Ishikawa (cell line): ENCODE results near the gene FOXC2.

Source experiments
- CEBPB ChIP-seq: IDR thresholded peaks from 2 replicates; pipeline ENCODE4 v1.6.1; 2012
- CREB1 ChIP-seq: IDR thresholded peaks from 2 replicates; pipeline ENCODE4 v1.6.1; 2012; ENCODE audit warnings: low read depth
- EP300 ChIP-seq: IDR thresholded peaks from 2 replicates; pipeline ENCODE4 v1.6.1; 2012; ENCODE audit warnings: borderline replicate concordance
- FOXM1 ChIP-seq: IDR thresholded peaks from 2 replicates; pipeline ENCODE4 v1.6.1; 2012; ENCODE audit warnings: low read depth, borderline replicate concordance
- NFIC ChIP-seq: IDR thresholded peaks from 2 replicates; pipeline ENCODE4 v1.6.1; 2012
- RAD21 ChIP-seq: IDR thresholded peaks from 2 replicates; pipeline ENCODE4 v1.6.1; 2012; ENCODE audit warnings: low read depth
- TAF1 ChIP-seq: IDR thresholded peaks from 2 replicates; pipeline ENCODE4 v1.6.1; 2012; ENCODE audit warnings: low read depth, mild to moderate bottlenecking
- TF ChIP-seq, protein P1 (sequence below): IDR thresholded peaks from 2 replicates; pipeline ENCODE4 v1.6.1; 2012

DNA sequence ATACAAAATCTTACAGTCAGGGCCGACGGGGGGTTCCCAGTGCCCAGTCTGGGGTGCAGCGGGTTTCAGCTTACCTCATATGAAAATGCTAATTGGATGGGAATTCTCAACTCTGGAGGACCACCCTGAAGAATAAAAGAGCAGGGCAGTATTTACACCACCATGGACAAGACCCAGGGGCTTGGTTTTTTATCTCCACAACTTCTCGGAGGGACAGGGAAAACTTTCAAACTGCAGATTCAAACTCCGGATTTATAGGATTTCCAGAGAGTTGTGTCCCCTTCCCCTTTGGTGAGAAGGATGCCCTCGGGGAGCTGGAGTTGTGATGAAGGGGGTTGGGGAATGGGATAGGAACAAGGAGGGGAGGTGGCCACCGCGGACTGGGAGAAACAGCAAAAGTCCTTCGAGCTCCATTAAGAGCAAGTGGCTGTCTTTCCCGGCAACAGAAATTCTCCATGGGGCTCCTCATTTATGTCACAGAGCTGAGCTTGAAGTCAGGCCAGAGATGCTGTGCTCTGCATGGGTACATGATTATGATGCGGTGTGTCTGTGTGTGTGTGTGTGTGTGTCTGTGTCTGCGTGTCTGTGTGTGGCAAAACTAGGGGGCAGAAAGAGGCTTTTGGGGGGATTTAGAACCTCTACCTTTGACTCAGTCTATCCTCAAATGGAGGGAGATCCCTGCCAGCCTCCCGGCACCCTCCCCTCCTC is 27.4 kb downstream of the FOXC2 start:
- TF ChIP-seq, protein P1, sequence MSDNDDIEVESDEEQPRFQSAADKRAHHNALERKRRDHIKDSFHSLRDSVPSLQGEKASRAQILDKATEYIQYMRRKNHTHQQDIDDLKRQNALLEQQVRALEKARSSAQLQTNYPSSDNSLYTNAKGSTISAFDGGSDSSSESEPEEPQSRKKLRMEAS: no peak
- TF ChIP-seq CREB1: no peak
- no peak for TF ChIP-seq NFIC
- no peak for TF ChIP-seq TAF1
- no peak for TF ChIP-seq FOXM1
- no peak for TF ChIP-seq CEBPB
- no peak for TF ChIP-seq RAD21
- no peak for TF ChIP-seq EP300
